ENCODE data around the gene UGT1A9. TPM values are rescaled to one million over a fixed set of nuclear protein-coding genes. Genes with fewer than 3 reads are reported as not detected.

UGT1A9 gene
- total and polyA plus RNA-seq, 2 of the 13 experiments (the other 11 are each of a cell fraction or from before 2014, with no cell fraction given): 0.07 TPM; not detected in 1

DNA sequence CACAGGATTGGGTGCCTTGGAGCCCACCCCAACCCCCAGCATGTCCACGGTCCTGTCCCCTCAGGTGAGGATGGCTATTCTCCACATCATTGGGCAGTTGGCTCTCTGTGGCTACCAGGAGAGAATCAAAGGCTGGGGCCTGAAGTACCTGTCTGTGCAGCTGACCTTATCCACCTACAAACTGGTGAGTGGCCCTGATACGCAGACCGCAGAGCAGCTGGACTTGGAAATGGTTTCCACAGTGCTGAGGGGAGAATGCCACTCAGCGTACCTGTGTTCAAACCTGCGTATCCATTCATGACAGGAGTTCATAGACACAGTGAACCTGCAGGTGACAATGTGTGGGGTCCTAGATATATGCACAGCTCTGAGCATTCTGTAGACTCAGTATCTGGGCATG, 128.0 kb downstream of the UGT1A9 start:
- Histone ChIP-seq H3K79me2 (ENCODE audit: insufficient read depth, low read length) (no peaks in the 10 kb centered on the region), H3K36me3 (replicated peaks in 1 of 2; ENCODE audit: control insufficient read depth in 1 of 2, insufficient read depth in 2 of 2, low read length in 2 of 2) (no peaks in the 10 kb centered on the region), H3K4me2 (ENCODE audit: low read depth, low read length) (no peak overlapping the region), H3K27ac (ENCODE audit: extremely low read length, insufficient read depth, low read length) (no peak overlapping the region), H3K27me3 (ENCODE audit: control insufficient read depth in 1 of 2, insufficient read depth in 2 of 2, low read length in 2 of 2) (peaks cover 2 to 50% of the 10 kb centered on the region in 2 experiments; a peak in 3 of 5 replicates), H3K4me1 (ENCODE audit: insufficient read depth, low read length) (no peaks in the 10 kb centered on the region), H3K9ac (ENCODE audit: insufficient read depth, low read depth, low read length) (no peak overlapping the region), H2AFZ (ENCODE audit: low read length) (no peak overlapping the region), H4K20me1 (ENCODE audit: insufficient read depth, low read length) (no peaks in the 10 kb centered on the region), H3K9me3 (ENCODE audit: low read length) (no peaks in the 10 kb centered on the region), H3K4me3 (replicated peaks in 1 of 3; ENCODE audit: insufficient read depth in 1 of 3, low read depth in 2 of 3, low read length in 3 of 3) (no peak overlapping the region)
- BruUV-seq (replicated peaks): no TSS peak
- in situ Hi-C loops (cut with HindIII; ENCODE audit: extremely low pct_ligation_motif_present, low pct_unique_long_range_greater_than_20kb) (no loop called here), intact Hi-C loops (cut with micrococcal nuclease; ENCODE audit: unreplicated experiment) (no loop called here)
- ATAC-seq (no peak; the same call in 2 of the 3 replicates), FAIRE-seq (no peak), DNase-seq (ENCODE audit: low spot score) (no peak)
- CTCF ChIA-PET (ENCODE audit: low intra/inter-chr PET ratio, low total read pairs): no interaction called here
- POLR2A ChIA-PET: no interaction called here
- TF ChIP-seq MTA1 (CRISPR knock-in tag; IDR thresholded peaks at IDR 0.05; ENCODE audit: borderline replicate concordance) (no peak), ZNF891 (CRISPR knock-in tag; IDR thresholded peaks at IDR 0.05) (no peak), ZNF567 (CRISPR knock-in tag; IDR thresholded peaks at IDR 0.05; ENCODE audit: borderline replicate concordance) (no peak), ZNF652 (CRISPR knock-in tag; IDR thresholded peaks at IDR 0.05; ENCODE audit: borderline replicate concordance, low read depth) (no peak), RORA (CRISPR knock-in tag; IDR thresholded peaks at IDR 0.05) (no peak), CCDC6 (CRISPR knock-in tag; IDR thresholded peaks at IDR 0.05) (no peak), KAT8 (CRISPR knock-in tag; IDR thresholded peaks at IDR 0.05) (no peak), NCOA5 (CRISPR knock-in tag; IDR thresholded peaks at IDR 0.05) (no peak), PCBP2 (optimal IDR thresholded peaks at IDR 0.05; ENCODE audit: low read depth, low read length, poor library complexity, severe bottlenecking) (no peak), ZNF225 (CRISPR knock-in tag; IDR thresholded peaks at IDR 0.05) (no peak), CHD2 (IDR thresholded peaks at IDR 0.05; ENCODE audit: low read depth, low read length) (no peak)
- TF ChIP-seq, protein P1, sequence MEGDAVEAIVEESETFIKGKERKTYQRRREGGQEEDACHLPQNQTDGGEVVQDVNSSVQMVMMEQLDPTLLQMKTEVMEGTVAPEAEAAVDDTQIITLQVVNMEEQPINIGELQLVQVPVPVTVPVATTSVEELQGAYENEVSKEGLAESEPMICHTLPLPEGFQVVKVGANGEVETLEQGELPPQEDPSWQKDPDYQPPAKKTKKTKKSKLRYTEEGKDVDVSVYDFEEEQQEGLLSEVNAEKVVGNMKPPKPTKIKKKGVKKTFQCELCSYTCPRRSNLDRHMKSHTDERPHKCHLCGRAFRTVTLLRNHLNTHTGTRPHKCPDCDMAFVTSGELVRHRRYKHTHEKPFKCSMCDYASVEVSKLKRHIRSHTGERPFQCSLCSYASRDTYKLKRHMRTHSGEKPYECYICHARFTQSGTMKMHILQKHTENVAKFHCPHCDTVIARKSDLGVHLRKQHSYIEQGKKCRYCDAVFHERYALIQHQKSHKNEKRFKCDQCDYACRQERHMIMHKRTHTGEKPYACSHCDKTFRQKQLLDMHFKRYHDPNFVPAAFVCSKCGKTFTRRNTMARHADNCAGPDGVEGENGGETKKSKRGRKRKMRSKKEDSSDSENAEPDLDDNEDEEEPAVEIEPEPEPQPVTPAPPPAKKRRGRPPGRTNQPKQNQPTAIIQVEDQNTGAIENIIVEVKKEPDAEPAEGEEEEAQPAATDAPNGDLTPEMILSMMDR (CRISPR knock-in tag; IDR thresholded peaks at IDR 0.05): no peak
- 50% methylated on average over 1 of the region's 5 CpGs for WGBS (ENCODE audit: low lambda C conversion rate)
